Stimulated activated CD8-positive, alpha-beta memory T cell treated with anti-CD3 and anti-CD28 coated beads, Interleukin-15, amount 100 ng/mL, for 4 hours (primary cell): ENCODE results near the gene HACD3.
A peak's percentile ranks its signal among the peaks of the same experiment; 100 is the strongest.
"Not testable (repeated sequence)": the region's sequence is repeated elsewhere in the genome, so short reads cannot be mapped to it uniquely, and the experiment has no call there.

ENCODE experiments used
- DNase-seq, 2 donors: peaks; one replicate each; pipeline ENCODE4 v3.0.0-alpha.2; 2020; ENCODE audit warnings: low read depth in 2 of 2

HACD3 gene

DNA sequence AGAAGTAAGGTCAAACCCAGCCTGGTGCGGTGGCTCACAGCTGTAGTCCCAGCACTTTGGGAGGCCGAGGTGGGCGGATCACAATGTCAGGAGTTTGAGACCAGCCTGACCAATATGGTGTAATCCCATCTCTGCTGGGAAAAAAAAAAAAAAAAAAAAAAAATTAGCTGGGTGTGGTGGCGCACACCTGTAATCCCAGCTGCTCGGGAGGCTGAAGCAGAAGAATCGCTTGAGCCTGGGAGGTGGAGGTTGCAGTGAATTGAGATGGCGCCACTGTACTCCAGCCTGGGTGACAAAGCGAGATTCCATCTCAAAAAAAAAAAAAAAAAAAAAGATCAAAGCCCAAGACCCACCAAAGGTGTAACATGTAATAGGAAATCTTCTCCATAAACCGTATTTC is 19.0 kb downstream of the HACD3 start:
- DNase-seq: not testable (repeated sequence)

DNA sequence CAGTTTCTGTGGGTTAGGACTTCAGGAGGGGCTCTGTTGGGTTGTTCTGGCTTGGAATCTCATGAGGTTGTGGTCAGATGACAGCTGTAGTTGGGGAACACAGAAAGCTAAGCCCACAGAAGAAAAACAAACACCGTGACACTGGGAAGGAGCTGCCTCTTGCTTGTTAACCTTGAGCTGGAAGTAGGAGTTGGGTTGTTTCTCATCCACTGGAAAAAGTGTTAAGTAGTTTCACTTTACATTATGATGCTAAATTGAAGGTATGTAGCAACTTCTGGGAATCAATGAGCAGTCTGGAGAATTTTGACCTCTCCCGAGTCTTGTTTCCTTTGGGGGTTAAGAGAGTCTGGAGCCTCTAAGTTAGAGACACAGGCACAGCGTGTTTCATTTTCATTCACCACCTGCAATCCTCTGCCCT is 20.4 kb downstream of the HACD3 start:
- DNase-seq: no peak

- DNase-seq: no peak
Observed at GRCh38 chr15:65551183-65551582, 20.9 kb downstream of the HACD3 start.

DNA sequence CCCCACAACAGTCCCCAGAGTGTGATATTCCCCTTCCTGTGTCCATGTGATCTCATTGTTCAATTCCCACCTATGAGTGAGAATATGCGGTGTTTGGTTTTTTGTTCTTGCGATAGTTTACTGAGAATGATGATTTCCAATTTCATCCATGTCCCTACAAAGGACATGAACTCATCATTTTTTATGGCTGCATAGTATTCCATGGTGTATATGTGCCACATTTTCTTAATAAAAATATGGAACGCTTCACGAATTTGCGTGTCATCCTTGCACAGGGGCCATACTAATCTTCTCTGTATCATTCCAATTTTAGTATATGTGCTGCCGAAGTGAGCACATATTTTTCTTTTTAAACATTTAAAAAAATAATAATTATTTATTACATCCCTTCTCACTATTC is 22.6 kb downstream of the HACD3 start:
- DNase-seq: not testable (repeated sequence)

DNA sequence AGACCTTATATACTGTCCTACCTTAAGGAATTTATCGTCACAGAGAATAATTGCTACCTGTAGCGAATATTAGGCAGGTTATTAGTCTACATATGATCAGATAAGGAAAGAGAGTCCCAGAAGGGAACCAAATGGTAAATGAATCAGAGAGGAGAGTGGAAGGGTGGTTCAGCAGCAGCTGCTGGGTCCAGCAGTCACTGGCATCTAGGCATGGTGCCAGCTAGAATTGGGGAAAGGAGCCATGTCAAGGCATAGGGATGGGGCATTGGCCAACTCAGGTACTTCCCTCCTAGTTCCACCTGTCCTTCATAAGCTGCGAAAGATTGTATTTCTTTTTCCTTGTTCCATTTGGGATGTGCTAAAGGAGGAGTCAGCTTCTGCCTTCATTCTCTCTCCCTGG is 23.4 kb downstream of the HACD3 start:
- DNase-seq: no peak

GRCh38 chr15:65556622-65557021 is 26.4 kb downstream of the HACD3 start:
- DNase-seq: no peak

GRCh38 chr15:65558336-65558735 is 28.1 kb downstream of the HACD3 start:
- no peak for DNase-seq

GRCh38 chr15:65558997-65559760 is 28.9 kb downstream of the HACD3 start:
- DNase-seq: no peak

- DNase-seq: no peak
Observed at GRCh38 chr15:65559941-65560340, 29.7 kb downstream of the HACD3 start.

GRCh38 chr15:65561934-65562333 is 31.7 kb downstream of the HACD3 start:
- DNase-seq: no peak

DNA sequence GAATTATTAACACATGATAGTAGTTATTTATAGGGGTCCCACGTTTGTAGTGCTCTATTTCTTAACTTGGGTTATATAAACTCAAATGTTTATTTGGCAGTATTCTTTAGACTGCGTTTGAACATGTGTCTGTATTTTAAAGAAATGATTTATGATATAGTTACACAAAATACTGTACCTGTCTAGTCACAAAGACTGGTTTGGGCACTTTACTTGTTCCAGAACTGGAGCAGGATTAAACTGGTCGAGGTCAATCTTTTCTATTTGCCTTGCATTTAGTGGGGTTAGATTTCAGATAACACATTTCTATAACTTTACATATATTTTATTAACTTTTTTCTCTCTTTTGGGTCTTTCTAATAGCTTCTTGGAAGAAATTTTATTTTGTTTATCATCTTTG is 39.5 kb downstream of the HACD3 start:
- DNase-seq: no peak

GRCh38 chr15:65571971-65572370 is 41.7 kb downstream of the HACD3 start:
- DNase-seq: no peak

DNA sequence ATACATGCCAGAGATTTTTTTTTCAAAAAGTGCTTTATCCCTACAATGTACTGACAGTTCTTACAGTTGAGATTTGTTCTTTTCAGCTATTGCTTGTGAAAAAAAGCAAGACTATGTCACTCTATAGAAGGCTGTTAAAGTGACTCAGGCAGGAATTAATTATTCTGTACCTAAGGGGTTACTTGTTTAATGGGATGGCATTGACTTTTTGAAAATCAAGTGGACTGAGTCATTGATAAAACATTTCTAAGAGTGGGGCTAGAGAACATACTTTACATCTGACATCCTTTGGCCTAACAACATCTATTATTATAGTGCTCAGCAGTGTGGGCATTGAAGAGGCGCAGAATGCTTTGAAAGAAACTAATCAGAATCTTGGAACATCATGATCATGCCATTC is 46.4 kb downstream of the HACD3 start:
- no peak for DNase-seq

GRCh38 chr15:65577129-65577996 is 47.1 kb downstream of the HACD3 start:
- DNase-seq: no peak

GRCh38 chr15:65578904-65579728 is 48.9 kb downstream of the HACD3 start:
- DNase-seq: no peak

DNA sequence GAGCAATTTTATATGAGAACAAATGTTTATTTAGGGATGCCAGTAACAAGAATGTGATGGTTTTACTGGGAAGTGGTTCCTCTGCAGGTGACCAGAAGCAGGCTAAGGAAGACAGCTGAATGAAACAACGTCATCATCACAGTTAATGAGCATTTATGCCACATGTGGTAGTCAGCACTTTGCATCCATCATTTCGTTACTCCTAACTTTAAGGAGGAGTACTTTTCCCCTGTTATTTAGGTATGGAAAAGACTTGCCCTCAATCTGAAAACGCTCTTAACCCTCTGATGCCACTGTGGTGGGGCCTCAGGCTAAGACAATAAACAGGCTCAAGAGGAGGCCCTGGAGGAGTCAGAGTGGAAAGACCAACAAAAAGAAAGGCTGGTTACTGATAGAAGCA is 49.5 kb downstream of the HACD3 start:
- no peak for DNase-seq

GRCh38 chr15:65580287-65580686 is 50.0 kb downstream of the HACD3 start:
- DNase-seq: no peak

DNA sequence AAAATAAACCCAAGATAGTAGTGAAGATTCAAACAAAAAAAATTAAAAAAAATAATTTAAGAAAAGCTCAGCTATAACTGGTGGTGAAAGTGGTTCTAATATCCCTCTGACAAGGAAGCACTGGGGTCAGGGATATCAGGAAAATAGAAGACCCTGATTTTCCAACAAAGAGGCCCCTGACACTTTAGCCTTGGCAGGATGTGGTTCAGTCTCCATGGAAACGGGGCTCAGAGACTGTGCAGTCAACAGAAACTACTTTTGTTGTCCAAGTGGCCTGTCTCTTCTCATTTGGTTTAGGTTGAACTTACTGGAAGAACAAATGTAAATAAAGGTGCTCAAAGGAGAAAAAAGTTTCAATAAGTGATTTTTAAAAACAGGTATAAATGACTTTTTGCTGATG is 53.4 kb downstream of the HACD3 start:
- peak; percentile 3 to 41 for DNase-seq

DNA sequence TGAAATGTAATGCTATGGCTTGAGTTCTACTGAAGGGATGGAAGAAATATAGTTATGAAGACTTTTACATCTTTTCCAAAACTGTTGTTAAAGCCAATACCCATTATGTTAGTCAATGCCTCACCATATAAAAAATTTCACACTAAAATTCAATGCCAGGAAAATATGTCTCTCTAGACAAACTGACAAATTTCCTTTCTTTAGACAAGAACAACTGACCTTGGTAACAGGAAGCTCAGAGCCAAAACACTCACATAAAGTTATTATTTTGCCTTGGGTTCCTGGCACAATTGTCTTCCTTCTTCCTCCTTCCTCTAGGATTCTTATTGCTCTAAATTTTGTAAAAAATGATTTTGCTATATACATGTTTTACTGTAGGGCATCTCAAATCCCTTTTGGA is 54.0 kb downstream of the HACD3 start:
- DNase-seq: no peak

DNA sequence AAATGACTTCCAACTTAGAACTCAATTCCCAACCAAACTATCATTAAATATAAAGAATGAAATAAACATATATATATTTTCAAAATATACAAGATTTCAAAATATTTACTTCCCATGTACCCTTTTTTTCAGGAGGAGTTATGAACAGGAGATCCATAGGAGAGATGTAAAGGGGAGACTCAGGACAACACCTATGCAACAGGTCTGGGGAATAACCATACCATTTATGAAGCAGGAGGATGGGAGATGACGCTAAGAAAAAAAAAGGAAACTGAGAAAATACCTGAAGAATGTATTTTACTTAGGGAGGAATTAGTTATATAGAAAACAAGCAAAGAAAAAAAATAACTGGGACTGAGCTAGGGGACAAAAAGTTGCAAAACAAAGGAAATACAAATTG is 56.8 kb downstream of the HACD3 start:
- no peak for DNase-seq

DNA sequence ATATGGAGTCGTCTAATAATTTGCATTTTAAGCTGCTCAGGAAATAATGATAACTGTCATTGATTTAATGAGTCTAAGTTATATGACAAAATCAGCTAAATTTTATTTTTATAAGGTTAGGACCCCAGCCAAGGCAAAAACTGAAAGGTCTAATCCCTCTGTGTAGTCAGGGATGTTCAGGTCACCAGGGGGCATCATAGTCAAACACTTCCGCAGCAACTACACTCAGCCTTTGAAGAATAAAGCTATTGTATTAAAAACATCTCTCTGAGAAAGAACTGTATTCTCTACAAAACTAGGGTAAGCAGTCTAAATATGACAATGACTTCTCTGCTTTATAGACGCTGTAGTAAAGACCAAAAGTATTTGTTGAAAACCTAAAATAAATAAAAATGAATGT is 65.7 kb downstream of the HACD3 start:
- no peak for DNase-seq

- DNase-seq: no peak
Observed at GRCh38 chr15:65598468-65598867, 68.2 kb downstream of the HACD3 start.
